HG02852 (cell line): Measurements from ENCODE around the gene VANGL1.
A peak's percentile ranks its signal among the peaks of the same experiment; 100 is the strongest.
"Not testable (repeated sequence)": the region's sequence is repeated elsewhere in the genome, so short reads cannot be mapped to it uniquely, and the experiment has no call there.

Experiments
- ATAC-seq: cut with Tn5 transposase; IDR thresholded peaks from one replicate; pipeline ENCODE4 v1.9.1; 2021; ENCODE audit warnings: mild to moderate bottlenecking, moderate library complexity; ENCODE audit not compliant: unreplicated experiment

Gene VANGL1

GRCh38 chr1:115641762-115642167, at the start of gene VANGL1:
Gene VANGL1, plus strand, starts transcription at chr1:115641970. Its CDS starts 9,444 bp downstream, at chr1:115651414.
- peak; percentile 63 for ATAC-seq

- ATAC-seq, result no peak
Measured at GRCh38 chr1:115592264-115592663, 49.5 kb upstream of the VANGL1 start.

GRCh38 chr1:115593365-115594259, 48.2 kb upstream of the VANGL1 start:
- ATAC-seq, result no peak

GRCh38 chr1:115594600-115594999, 47.2 kb upstream of the VANGL1 start:
- ATAC-seq, result no peak

- ATAC-seq, result peak; percentile 69
Measured at GRCh38 chr1:115595279-115596079, 46.3 kb upstream of the VANGL1 start.

GRCh38 chr1:115596080-115596780, 45.5 kb upstream of the VANGL1 start:
- ATAC-seq, result no peak

- no peak for ATAC-seq
Measured at GRCh38 chr1:115604508-115604907, 37.3 kb upstream of the VANGL1 start.

GRCh38 chr1:115606305-115606704, 35.5 kb upstream of the VANGL1 start:
- ATAC-seq, result no peak

GRCh38 chr1:115609021-115609420, 32.7 kb upstream of the VANGL1 start:
- ATAC-seq, result no peak

- ATAC-seq, result no peak
Measured at GRCh38 chr1:115613767-115614166, 28.0 kb upstream of the VANGL1 start.

- no peak for ATAC-seq
Measured at GRCh38 chr1:115620453-115620852, 21.3 kb upstream of the VANGL1 start.

GRCh38 chr1:115620950-115621349, 20.8 kb upstream of the VANGL1 start:
- no peak for ATAC-seq

- no peak for ATAC-seq
Measured at GRCh38 chr1:115624859-115625258, 16.9 kb upstream of the VANGL1 start.

GRCh38 chr1:115630342-115630741, 11.4 kb upstream of the VANGL1 start:
- no peak for ATAC-seq

- ATAC-seq, result no peak
Measured at GRCh38 chr1:115632251-115633026, 9.3 kb upstream of the VANGL1 start.

- not testable (repeated sequence) for ATAC-seq
Measured at GRCh38 chr1:115633606-115634005, 8.2 kb upstream of the VANGL1 start.

- ATAC-seq, result not testable (repeated sequence)
Measured at GRCh38 chr1:115637247-115637646, 4.5 kb upstream of the VANGL1 start.

- ATAC-seq, result no peak
Measured at GRCh38 chr1:115640384-115640783, 1.4 kb upstream of the VANGL1 start.

GRCh38 chr1:115642168-115643072, 650 bp downstream of the VANGL1 start:
- ATAC-seq, result peak; percentile 60
